HG03520 (cell line): ENCODE data around the gene IL12RB2.
A peak's percentile ranks its signal among the peaks of the same experiment; 100 is the strongest.

ENCODE experiments used
- ATAC-seq: cut with Tn5 transposase; IDR thresholded peaks from one replicate; pipeline ENCODE4 v1.9.1; 2021; ENCODE audit warnings: mild to moderate bottlenecking, moderate library complexity; ENCODE audit not compliant: unreplicated experiment

Gene IL12RB2, protein sequence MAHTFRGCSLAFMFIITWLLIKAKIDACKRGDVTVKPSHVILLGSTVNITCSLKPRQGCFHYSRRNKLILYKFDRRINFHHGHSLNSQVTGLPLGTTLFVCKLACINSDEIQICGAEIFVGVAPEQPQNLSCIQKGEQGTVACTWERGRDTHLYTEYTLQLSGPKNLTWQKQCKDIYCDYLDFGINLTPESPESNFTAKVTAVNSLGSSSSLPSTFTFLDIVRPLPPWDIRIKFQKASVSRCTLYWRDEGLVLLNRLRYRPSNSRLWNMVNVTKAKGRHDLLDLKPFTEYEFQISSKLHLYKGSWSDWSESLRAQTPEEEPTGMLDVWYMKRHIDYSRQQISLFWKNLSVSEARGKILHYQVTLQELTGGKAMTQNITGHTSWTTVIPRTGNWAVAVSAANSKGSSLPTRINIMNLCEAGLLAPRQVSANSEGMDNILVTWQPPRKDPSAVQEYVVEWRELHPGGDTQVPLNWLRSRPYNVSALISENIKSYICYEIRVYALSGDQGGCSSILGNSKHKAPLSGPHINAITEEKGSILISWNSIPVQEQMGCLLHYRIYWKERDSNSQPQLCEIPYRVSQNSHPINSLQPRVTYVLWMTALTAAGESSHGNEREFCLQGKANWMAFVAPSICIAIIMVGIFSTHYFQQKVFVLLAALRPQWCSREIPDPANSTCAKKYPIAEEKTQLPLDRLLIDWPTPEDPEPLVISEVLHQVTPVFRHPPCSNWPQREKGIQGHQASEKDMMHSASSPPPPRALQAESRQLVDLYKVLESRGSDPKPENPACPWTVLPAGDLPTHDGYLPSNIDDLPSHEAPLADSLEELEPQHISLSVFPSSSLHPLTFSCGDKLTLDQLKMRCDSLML

DNA sequence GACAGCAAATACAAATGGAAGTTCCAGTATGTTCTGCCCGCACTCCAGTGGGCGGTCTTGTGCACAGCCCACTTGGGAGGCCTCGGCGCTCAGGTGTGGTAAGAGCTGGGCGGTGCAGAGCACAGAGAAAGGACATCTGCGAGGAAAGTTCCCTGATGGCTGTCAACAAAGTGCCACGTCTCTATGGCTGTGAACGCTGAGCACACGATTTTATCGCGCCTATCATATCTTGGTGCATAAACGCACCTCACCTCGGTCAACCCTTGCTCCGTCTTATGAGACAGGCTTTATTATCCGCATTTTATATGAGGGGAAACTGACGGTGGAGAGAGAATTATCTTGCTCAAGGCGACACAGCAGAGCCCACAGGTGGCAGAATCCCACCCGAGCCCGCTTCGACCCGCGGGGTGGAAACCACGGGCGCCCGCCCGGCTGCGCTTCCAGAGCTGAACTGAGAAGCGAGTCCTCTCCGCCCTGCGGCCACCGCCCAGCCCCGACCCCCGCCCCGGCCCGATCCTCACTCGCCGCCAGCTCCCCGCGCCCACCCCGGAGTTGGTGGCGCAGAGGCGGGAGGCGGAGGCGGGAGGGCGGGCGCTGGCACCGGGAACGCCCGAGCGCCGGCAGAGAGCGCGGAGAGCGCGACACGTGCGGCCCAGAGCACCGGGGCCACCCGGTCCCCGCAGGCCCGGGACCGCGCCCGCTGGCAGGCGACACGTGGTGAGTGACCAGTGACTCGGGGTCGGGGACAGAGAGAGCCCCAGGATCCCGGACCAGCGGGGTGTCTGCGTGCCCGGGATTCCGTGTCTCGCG is at the start of gene IL12RB2:
TSS of gene IL12RB2 (plus strand) at position 623 of the 810 bp plus-strand sequence. CDS start 12,496 bp downstream, outside the sequence.
- ATAC-seq: peak; percentile 50

DNA sequence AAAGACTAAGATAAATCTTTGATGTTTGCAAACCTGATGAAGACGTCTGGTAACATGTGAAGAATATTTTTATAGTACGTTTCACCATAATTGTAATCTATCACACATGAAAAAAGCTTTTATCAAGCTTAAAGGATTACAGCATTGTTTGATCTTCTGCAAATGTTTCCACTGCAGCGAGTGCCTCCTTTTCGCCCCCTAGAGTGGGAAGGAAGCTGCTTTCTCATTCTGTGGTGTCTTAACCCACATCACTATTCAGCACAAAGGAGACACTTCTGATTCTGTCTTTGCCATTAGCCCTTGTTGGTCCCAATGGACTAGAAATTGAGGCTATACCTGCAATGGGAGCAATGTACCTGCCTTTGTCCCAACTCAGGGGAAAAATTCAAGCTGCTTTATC is 46.0 kb upstream of the IL12RB2 start:
- ATAC-seq: no peak

DNA sequence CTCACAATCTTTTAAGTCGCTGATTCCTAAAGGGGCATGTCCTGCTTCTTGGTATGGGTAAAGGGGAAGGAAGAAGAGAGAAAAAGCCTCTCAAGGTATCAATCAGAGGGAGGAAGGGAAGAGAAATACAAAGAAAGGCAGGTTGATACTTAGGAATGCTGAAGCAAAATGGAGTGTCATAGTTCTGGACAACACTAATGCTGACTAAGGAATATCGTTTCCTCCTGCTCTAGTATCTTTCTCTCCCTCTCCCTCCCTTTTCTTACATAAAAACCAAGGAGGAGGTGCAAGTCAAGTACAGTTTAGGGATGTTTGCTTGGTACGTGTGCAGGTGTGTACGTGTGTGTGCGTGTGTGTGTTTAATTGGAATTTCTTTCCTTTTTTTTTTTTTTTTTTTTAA is 44.9 kb upstream of the IL12RB2 start:
- no peak for ATAC-seq

DNA sequence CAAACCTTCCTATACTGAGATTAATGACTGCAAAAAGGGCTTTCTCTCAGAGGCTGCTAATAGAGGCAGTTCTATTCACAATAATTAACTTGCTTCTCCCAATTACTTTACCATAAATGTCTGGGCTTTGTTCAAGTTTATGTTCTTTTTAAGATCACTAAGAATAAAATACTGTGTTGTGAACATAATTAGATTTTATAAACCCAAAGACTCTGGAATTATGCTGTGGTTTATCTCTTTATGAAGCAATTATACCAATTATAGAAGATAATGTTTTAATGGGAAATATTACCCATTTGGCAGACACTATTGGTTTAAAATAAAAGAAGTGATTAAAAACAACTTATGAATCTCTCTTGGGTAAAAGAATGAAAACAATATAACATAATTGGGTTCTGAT is 43.5 kb upstream of the IL12RB2 start:
- no peak for ATAC-seq

DNA sequence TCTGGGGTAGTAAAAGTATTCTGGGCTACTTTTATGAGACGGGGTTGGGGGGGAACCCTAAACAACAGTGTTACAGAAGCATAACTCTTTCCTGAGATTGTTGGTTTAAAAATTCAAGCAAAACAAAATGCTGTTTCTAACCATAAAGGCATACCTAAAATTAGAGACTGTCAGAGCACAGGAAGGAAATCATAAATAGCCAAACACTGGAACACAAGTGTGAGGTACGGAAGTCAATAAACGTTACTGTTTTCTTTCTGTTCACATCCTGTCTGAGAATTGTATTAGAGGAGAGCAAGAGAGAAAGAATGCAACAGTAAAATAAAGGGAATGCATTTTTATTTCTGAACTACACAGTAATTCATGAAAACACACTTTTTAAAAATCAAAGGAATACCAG is 42.8 kb upstream of the IL12RB2 start:
- no peak for ATAC-seq

DNA sequence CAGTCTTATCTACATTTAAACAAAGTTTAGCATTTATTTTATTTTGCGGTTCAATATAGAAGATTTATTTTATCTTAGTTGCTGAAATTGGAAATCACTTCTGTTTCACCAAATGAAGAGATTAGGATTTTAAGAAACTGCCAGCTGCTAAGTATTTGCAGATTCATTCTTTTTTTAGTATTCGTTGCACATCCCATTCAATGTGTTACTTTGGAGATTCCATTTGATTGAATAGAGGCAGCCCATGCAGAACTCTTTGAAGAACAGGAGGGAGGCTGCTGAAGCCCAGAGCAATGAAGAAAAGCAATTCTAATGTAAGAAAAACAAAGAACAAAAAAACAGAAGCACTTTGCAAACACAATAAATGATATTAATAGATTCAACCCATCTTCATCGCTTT is 38.6 kb upstream of the IL12RB2 start:
- no peak for ATAC-seq

DNA sequence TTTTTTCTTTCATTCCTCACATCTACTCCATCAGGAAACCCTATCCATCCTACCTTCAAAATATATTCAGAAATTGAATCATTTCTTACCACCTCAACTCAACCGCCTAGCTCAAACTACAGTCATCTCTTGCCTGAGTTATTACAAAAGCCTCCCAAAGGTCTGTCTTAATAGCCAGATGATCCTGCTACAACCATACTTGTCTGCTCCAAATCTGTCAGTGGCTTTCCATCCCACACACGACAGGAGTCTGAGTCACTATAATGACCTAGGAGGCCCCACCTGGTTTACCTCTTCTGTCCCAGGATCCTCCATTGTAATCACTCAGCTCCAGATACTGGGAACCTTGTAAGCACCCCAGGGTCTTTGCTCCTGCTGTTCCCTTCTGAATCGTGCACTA is 37.1 kb upstream of the IL12RB2 start:
- ATAC-seq: no peak

DNA sequence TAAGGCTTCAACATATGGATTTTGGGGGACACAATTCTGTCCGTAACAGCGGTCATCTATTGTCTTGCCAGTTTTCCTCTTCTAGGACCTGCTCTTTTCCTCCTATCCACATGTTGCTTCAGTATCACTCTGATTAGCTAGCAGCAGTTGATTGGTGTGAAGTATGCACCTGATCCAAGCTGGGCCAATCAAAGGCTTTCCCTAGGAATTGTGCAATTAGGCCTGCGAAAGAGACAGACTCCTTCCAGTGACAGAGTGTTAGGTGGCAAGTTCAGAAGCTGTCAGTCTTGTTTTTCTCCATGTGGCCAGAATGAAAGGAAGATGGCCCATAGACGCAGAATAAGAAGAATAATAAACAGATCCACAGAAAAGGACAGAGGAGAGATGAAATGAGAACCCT is 34.1 kb upstream of the IL12RB2 start:
- no peak for ATAC-seq

DNA sequence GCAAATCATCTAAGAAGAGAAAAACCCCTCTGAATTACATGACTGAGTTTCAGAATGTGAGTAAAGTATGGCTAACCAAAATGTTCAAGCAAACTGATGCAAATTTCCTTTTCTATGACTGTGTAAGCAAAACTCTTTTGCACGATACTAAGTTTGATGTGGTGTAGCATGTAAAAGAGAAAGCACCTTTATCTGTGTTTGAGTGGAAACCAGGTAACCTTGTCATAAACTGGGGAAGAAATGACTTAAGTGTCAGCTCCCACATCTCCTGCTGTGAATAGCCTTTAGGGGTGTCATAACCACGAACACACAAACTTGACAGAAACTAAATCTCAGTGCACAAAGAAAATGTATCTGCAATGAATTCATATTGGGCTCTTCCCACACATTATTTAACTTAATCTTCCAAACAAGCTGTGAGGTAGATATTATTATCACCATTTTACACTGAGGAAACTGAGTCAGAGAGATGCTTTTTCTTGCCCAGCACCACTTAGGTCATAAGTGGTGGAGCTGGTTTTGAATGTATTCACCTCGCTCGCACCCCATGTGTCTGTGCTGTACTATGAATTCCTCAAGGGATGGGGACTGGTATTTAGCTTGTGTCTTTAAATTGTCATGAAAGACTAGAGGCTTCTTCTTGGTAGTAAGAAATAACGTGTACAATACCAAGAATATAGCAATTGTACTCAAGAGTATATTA is 32.9 kb upstream of the IL12RB2 start:
- peak; percentile 82 for ATAC-seq

DNA sequence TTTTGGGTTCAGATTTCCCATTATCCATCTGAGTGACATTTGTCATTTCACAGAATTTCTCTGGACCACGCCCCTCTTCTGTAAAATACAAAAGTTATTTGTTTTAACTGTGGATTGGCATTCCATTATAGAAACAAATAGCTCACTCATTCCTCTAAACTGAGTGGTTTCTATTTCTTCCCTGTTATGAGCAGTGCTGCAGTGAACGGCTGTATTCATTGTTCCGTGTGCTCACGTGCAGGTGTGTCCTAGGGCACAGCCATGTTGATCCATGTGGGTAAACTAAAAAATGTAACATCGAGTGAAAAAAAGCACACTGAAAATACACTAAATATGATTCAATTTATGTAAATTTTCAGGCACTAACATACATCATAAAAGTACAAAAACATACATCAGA is 27.0 kb upstream of the IL12RB2 start:
- no peak for ATAC-seq

DNA sequence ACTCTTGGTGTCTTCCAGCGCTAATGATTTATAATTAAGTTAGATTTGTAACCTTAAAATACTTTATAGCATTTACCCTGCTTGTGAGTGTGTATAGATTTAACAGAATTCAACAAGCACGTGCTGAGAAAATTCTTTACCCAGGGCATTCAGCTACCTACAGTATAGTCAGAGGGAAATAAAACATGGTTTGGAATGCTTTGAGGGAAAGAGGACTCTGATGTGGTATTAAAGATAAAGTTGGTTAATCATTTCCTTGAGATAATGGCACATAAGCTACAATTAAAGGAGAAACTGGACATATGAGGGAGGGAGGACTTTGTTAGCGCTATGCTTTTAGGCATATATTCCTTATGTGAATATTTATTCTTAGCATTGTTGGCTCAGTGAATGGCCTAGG is 26.4 kb upstream of the IL12RB2 start:
- no peak for ATAC-seq

DNA sequence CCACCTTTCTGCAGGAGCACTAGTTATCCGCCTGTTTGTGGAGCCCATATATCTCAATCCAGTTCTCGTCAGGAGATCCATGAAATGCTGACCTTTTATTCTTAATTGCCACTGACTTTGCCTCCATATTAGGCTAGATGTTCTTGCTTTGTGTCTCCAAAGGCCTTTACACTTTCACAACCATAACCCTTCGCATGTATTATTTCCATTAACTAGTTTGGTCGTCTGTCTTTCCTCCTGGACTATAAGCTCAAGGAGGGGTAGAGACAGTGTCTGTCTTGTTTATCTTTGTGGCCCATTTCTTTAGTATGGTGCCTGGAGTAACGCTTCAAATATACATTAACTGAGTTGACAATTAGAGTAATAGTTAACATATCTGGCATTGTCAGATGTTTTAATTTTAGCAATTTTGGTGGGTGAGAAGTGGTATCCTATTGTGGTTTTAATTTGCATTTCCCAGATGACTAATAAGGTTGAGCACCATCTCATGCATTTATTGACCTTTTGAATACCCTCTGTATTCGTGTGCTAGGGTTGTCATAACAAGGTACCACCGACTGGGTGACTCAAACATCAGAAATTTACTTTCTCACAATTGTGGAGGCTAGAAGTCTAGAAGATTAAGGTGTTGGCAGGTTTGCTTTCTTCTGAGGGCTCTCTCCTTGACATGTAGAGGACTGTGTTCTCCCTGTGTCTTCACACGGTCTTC is 21.7 kb upstream of the IL12RB2 start:
- ATAC-seq: peak; percentile 81

DNA sequence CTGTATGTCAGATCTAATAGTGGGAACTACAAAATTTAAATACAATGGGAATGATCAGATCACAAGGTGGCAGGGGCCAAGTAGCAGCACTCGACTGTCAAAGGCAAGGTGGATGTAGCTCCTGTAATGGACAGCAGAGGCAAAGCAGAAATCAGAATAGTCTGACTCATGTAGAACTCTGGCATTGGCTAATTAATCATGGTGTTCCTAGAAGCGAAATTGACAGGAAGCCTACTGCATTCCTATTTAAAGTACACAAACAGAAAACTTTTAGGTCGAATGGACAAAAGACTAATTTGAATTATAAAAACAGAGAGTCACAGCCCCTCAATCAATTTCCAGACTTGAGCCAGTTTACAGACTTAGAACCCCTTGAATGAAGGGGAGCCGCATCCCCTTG is 17.4 kb upstream of the IL12RB2 start:
- ATAC-seq: no peak

DNA sequence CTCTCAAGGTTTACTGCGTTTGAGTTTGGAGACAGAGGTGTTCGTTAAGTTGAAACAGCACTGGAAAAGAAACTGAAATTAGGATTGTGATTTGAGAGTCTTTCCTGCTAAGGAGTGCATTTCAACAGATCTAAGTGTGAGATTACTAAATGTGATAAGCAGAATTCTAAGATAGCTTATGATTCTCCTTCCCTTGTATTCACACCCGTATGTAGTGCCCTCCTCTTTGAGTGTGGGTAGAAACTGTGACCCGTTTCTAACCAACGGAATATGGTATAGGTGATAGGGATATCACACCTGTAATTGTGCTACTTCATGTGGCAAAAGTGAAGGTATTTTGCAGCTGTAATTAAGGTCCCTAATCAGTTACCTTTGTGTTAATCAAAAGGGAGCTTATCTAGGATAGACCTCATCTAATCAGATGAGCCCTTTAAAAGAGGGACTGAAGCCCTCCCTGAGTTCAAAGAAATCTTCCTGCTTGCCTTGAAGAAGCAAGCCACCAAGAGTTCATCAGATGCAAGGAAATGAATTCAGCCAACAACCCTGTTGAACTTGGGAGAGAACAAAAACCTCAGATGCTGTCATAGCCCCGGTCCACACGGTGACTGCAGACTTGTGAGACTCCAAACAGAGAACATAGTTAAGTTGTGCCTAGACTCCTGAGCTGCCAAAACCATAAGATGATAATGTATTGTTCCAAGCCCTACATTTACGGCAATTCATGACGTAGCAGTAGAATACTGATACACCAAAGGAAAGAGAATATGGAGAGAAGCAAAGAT is 12.6 kb upstream of the IL12RB2 start:
- ATAC-seq: no peak

DNA sequence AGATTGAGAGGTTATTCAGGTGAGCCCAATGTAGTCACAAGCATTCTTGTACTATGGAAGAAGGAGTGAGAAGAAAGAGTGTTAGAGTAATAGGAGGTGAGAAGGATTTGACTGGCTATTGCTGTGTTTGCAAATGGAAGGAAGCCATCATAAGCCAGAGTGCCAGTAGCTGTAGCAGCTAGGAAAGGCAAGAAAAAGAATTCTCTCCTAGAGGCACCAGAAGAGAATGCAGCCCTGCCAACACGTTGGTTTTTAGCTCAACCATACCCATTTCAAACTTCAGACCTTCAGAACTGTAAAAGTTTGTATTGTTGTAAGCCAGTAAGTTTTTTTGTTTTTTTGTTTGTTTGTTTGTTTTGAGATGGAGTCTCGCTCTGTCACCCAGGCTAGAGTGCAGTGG is 8.9 kb upstream of the IL12RB2 start:
- ATAC-seq: no peak

DNA sequence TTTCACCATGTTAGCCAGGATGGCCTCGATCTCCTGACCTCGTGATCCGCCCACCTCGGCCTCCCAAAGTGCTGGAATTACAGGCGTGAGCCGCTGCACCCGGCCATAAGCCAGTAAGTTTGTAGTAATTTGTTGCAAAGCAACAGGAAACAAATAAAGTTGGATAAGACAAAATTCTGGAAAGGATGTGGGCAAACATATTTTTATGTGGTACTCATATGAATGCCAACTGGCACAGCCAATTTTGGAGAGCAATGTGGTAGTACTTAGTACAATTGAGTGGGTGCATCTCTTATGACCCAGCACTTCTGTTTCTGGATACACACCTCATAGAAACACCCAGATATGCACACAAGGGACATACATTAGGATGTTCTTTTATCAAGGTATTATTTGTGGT is 8.4 kb upstream of the IL12RB2 start:
- no peak for ATAC-seq

DNA sequence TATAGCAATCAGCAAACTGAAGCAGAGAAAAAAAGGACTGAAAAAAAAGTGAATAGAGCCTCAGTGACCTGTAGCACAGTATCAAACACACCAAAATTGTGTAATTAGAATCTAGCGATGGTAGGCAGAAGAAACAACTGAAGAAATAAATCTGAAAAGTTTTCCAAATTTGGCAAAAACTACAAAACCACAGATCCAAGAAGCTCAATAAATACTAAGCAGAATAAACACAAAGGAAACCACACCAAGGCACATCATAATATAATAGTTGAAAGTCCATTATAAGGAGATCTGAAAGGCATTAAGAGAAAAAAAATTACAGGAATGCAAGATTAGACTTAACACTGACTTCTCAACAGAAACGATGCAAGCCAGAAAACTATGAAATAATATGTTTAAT is 7.1 kb upstream of the IL12RB2 start:
- ATAC-seq: no peak

DNA sequence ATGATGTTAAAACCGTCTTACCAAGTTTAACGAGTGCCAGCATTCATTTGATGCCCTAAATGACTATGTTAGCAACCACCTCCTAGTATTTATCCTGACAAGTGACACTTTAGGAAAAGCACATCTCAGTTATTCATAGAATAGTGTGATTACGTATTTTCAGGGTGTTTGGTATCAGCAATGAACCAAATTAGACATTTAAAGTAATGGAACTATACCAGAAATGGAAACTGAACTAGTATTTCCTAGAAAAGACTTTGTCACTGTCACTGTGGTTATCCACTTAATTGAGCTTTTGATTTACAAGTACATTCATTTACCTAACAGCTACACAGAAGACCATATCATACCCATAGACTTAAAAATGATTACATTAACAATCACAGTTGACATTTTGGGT is 3.6 kb upstream of the IL12RB2 start:
- ATAC-seq: no peak

DNA sequence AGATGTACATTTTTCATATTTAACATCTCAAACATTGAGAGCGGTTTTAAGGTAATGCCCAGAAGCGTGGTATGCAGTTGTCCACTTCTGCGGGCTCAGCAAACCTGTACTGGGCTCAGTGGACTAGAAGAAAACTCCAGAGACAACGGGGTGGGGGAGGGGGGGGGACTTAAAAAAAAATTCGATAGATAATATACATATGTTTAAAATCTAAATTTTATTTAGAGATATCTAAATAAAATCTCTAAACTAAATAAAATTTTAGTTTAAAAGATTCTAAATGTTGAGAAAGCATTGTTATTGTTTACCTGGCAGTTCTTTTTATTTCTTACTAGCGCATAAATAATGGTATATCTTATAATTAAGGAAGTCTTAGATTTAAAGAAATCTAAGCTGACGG is 1.1 kb upstream of the IL12RB2 start:
- ATAC-seq: no peak
